HEK293 (cell line): ENCODE data around the gene ITGA11.

ENCODE experiments used
- CTCF ChIA-PET: fragments of 350-600 bp; formaldehyde crosslinking; extraction: SDS; loops from one replicate; lab custom pipeline; 2021; ENCODE audit warnings: antibody characterized with exemption; lab: Yijun Ruan, JAX
- POLR2A ChIA-PET: fragments of 300-600 bp; formaldehyde crosslinking; extraction: SDS; loops from one replicate; lab custom pipeline; 2020; ENCODE audit warnings: antibody characterized with exemption, inconsistent platforms; lab: Yijun Ruan, JAX
- H3K27ac ChIP-seq: fragments of 200-500 bp; sonication (Bioruptor generic); 2 replicates; pipeline ENCODE4 v1.5.1; 2014; ENCODE audit warnings: low read depth, low read length, control low read depth, inconsistent platforms; ENCODE audit errors: extremely low read depth
- H3K36me3 ChIP-seq, 2 experiments: fragments of 200-500 bp in 1 of 2; sonication (Bioruptor generic) in 1 of 2; 1 replicate in 1 of 2; 2 replicates in 1 of 2; pipeline ENCODE4 v1.5.1; 2014 to 2017; ENCODE audit warnings: inconsistent platforms in 2 of 2, low read length in 2 of 2; ENCODE audit not compliant: control insufficient read depth in 2 of 2, insufficient read depth in 1 of 2
- H3K4me1 ChIP-seq: fragments of 200-500 bp; sonication (Bioruptor generic); 2 replicates; pipeline ENCODE4 v1.5.1; 2014; ENCODE audit warnings: mild to moderate bottlenecking, low read length, inconsistent platforms; ENCODE audit not compliant: control insufficient read depth, insufficient read depth
- H3K4me3 ChIP-seq: 2 replicates; pipeline ENCODE4 v1.5.1; 2011; ENCODE audit warnings: low read depth, mild to moderate bottlenecking, control low read depth, low read length, moderate library complexity
- H3K9me3 ChIP-seq: fragments of 200-500 bp; sonication (Bioruptor generic); 2 replicates; pipeline ENCODE4 v1.5.1; 2014; ENCODE audit warnings: low read depth, low read length, inconsistent platforms; ENCODE audit not compliant: control insufficient read depth, insufficient read depth
- ELK4 ChIP-seq: IDR thresholded peaks from 2 replicates; pipeline ENCODE4 v1.6.1; 2011; ENCODE audit warnings: mild to moderate bottlenecking, low read depth, low read length, borderline replicate concordance
- KLF9 ChIP-seq: fragments of 450-650 bp; formaldehyde crosslinking; IDR thresholded peaks from 2 replicates; pipeline ENCODE4 v1.5.1; 2016; ENCODE audit warnings: missing biosample characterization, missing genetic modification characterization, low read depth
- PBX3 ChIP-seq: sonication (generic); formaldehyde crosslinking; IDR thresholded peaks from 2 replicates; pipeline ENCODE4 v1.8.1; 2022; ENCODE audit warnings: mild to moderate bottlenecking, moderate library complexity, missing genetic modification reagents
- ZBTB20 ChIP-seq: fragments of 450-650 bp; formaldehyde crosslinking; IDR thresholded peaks from 2 replicates; pipeline ENCODE4 v1.5.1; 2016; ENCODE audit warnings: missing biosample characterization, missing genetic modification characterization
- ZBTB21 ChIP-seq: fragments of 450-650 bp; formaldehyde crosslinking; IDR thresholded peaks from 2 replicates; pipeline ENCODE4 v1.5.1; 2017; ENCODE audit warnings: missing biosample characterization, missing genetic modification characterization
- ZNF10 ChIP-seq: fragments of 450-650 bp; formaldehyde crosslinking; IDR thresholded peaks from 2 replicates; pipeline ENCODE4 v1.5.1; 2017; ENCODE audit warnings: missing biosample characterization, missing genetic modification characterization
- ZNF112 ChIP-seq: fragments of 450-650 bp; formaldehyde crosslinking; IDR thresholded peaks from 2 replicates; pipeline ENCODE4 v1.5.0; 2017; ENCODE audit warnings: missing biosample characterization, missing genetic modification characterization
- ZNF146 ChIP-seq: fragments of 450-650 bp; formaldehyde crosslinking; IDR thresholded peaks from 2 replicates; pipeline ENCODE4 v1.5.1; 2016; ENCODE audit warnings: missing biosample characterization, missing genetic modification characterization
- ZNF362 ChIP-seq: fragments of 450-650 bp; formaldehyde crosslinking; IDR thresholded peaks from 2 replicates; pipeline ENCODE4 v1.5.1; 2016; ENCODE audit warnings: missing biosample characterization, missing genetic modification characterization
- ZNF37A ChIP-seq: fragments of 450-650 bp; IDR thresholded peaks from 2 replicates; pipeline ENCODE4 v1.5.1; 2018; ENCODE audit warnings: missing biosample characterization, missing genetic modification characterization
- ZNF398 ChIP-seq: fragments of 450-650 bp; formaldehyde crosslinking; IDR thresholded peaks from 2 replicates; pipeline ENCODE4 v1.5.1; 2017; ENCODE audit warnings: missing biosample characterization, missing genetic modification characterization
- ZNF473 ChIP-seq: fragments of 450-650 bp; formaldehyde crosslinking; IDR thresholded peaks from 2 replicates; pipeline ENCODE4 v1.5.1; 2017; ENCODE audit warnings: missing biosample characterization, missing genetic modification characterization
- ZNF48 ChIP-seq: fragments of 450-650 bp; formaldehyde crosslinking; IDR thresholded peaks from 2 replicates; pipeline ENCODE4 v1.5.1; 2016; ENCODE audit warnings: missing biosample characterization, missing genetic modification characterization
- ZNF488 ChIP-seq: fragments of 450-650 bp; formaldehyde crosslinking; IDR thresholded peaks from 2 replicates; pipeline ENCODE4 v1.5.1; 2016; ENCODE audit warnings: missing biosample characterization, missing genetic modification characterization
- ZNF670 ChIP-seq: fragments of 450-650 bp; formaldehyde crosslinking; IDR thresholded peaks from 2 replicates; pipeline ENCODE4 v1.5.1; 2016; ENCODE audit warnings: missing biosample characterization, missing genetic modification characterization, low read depth
- ZNF677 ChIP-seq: fragments of 450-650 bp; IDR thresholded peaks from 2 replicates; pipeline ENCODE4 v1.5.0; 2018; ENCODE audit warnings: missing biosample characterization, mild to moderate bottlenecking, missing genetic modification characterization, moderate library complexity
- ZSCAN23 ChIP-seq: fragments of 450-650 bp; formaldehyde crosslinking; IDR thresholded peaks from 2 replicates; pipeline ENCODE4 v1.5.1; 2016; ENCODE audit warnings: missing biosample characterization, missing genetic modification characterization

ITGA11 gene

GRCh38 chr15:68262514-68263356 lies 169.2 kb downstream of the ITGA11 start:
- no peaks in the 10 kb centered on the region for H3K4me1 ChIP-seq
- no peaks in the 10 kb centered on the region for H3K9me3 ChIP-seq
- TF ChIP-seq ZNF362 (tag by site-specific recombination) (peak; percentile 60; the same call in 1 of the 2 replicates), ZNF398 (tag by site-specific recombination) (no peak)
- ChIA-PET POLR2A (interaction anchor here (0.6 to 0.9 kb wide), 2 partner anchors 9 to 15 kb away, joined by 3 to 4 read pairs; partner anchors contain the start of gene FEM1B), CTCF (interaction anchor here (0.5 to 2.9 kb wide), 5 partner anchors 8 to 44 kb away, joined by 3 to 15 read pairs (median 3); no protein-coding TSS in a partner anchor)
- H3K36me3 ChIP-seq = no peaks in the 10 kb centered on the region
- no peak overlapping the region for H3K27ac ChIP-seq
- H3K4me3 ChIP-seq = no peak overlapping the region

- CTCF ChIA-PET = interaction anchor here (0.5 to 1.6 kb wide), 4 partner anchors 9 to 1024 kb away, joined by 3 to 6 read pairs (median 4); no protein-coding TSS in a partner anchor
- Histone ChIP-seq H3K9me3 (no peaks in the 10 kb centered on the region), H3K27ac (no peak overlapping the region), H3K4me1 (no peaks in the 10 kb centered on the region), H3K36me3 (no peaks in the 10 kb centered on the region), H3K4me3 (no peak overlapping the region)
- TF ChIP-seq ZNF146 (tag by site-specific recombination) (peak; percentile 91), ZNF488 (no peak)
- TF ChIP-seq, all 188 proteins: peak for 1
- POLR2A ChIA-PET = interaction anchor here (0.6 to 0.9 kb wide), 2 partner anchors 9 to 16 kb away, joined by 3 to 4 read pairs; partner anchors contain the start of gene FEM1B
Observed at GRCh38 chr15:68261980-68262379, 170.0 kb downstream of the ITGA11 start.

- no peak for TF ChIP-seq PBX3
- no peak for TF ChIP-seq ZNF10 (tag by site-specific recombination)
- no peak for TF ChIP-seq ELK4
- H3K27ac ChIP-seq = no peak overlapping the region
- no peaks in the 10 kb centered on the region for H3K36me3 ChIP-seq
- H3K4me3 ChIP-seq = no peak overlapping the region
- POLR2A ChIA-PET = no interaction called here
- CTCF ChIA-PET = interaction anchor here (1.3 to 1.6 kb wide), 2 partner anchors 20 to 45 kb away, joined by 3 to 6 read pairs; no protein-coding TSS in a partner anchor
- H3K9me3 ChIP-seq = no peaks in the 10 kb centered on the region
- no peaks in the 10 kb centered on the region for H3K4me1 ChIP-seq
Observed at GRCh38 chr15:68261241-68261640, 170.7 kb downstream of the ITGA11 start.

- H3K27ac ChIP-seq = no peak overlapping the region
- H3K36me3 ChIP-seq = no peaks in the 10 kb centered on the region
- TF ChIP-seq ZNF37A (tag by site-specific recombination) = no peak
- no peak for TF ChIP-seq ZBTB21 (tag by site-specific recombination)
- TF ChIP-seq ZNF670 (tag by site-specific recombination) = no peak
- TF ChIP-seq KLF9 (tag by site-specific recombination) = no peak
- TF ChIP-seq ZNF677 (tag by site-specific recombination) = no peak
- no peak for TF ChIP-seq ZSCAN23 (tag by site-specific recombination)
- no peak for TF ChIP-seq ZNF112 (tag by site-specific recombination)
- TF ChIP-seq ZNF473 (tag by site-specific recombination) = no peak
- no peak for TF ChIP-seq ZBTB20
- TF ChIP-seq ZNF48 = no peak
- H3K4me3 ChIP-seq = no peak overlapping the region
- H3K4me1 ChIP-seq = no peaks in the 10 kb centered on the region
- ChIA-PET CTCF (interaction anchor here (0.6 to 2.2 kb wide), 3 partner anchors 12 to 347 kb away, joined by 3 to 11 read pairs (median 3); no protein-coding TSS in a partner anchor), POLR2A (no interaction called here)
- no peaks in the 10 kb centered on the region for H3K9me3 ChIP-seq
Observed at GRCh38 chr15:68259883-68260282, 172.1 kb downstream of the ITGA11 start.
